Stimulated activated effector memory CD8-positive, alpha-beta T cell treated with anti-CD3 and anti-CD28 coated beads, Interleukin-12 subunit alpha, Interleukin-12 subunit beta, amount 100 ng/mL, for 72 hours (primary cell): ENCODE measurements around the gene EVI5L.

ENCODE experiments used
- ATAC-seq: fragments of 150-1000 bp; cut with Tn5 transposase; 2 replicates; pipeline ENCODE4 v1.10.0; 2021
- DNase-seq, 2 donors: peaks; one replicate each; pipeline ENCODE4 v3.0.0; 2021 to 2022; ENCODE audit warnings: low spot score in 2 of 2
- H3K27ac Mint-ChIP-seq: one replicate; pipeline ENCODE4 v1.8.0; 2022; ENCODE audit warnings: mild to moderate bottlenecking, mixed read lengths
- H3K36me3 Mint-ChIP-seq: one replicate; pipeline ENCODE4 v1.8.0; 2022; ENCODE audit warnings: mild to moderate bottlenecking, mixed read lengths
- H3K4me1 Mint-ChIP-seq: one replicate; pipeline ENCODE4 v1.8.0; 2022; ENCODE audit warnings: mixed read lengths
- H3K4me3 Mint-ChIP-seq: one replicate; pipeline ENCODE4 v1.8.0; 2022; ENCODE audit warnings: mild to moderate bottlenecking, mixed read lengths
- H3K9me3 Mint-ChIP-seq: one replicate; pipeline ENCODE4 v1.8.0; 2022; ENCODE audit warnings: mixed read lengths

The EVI5L gene

DNA sequence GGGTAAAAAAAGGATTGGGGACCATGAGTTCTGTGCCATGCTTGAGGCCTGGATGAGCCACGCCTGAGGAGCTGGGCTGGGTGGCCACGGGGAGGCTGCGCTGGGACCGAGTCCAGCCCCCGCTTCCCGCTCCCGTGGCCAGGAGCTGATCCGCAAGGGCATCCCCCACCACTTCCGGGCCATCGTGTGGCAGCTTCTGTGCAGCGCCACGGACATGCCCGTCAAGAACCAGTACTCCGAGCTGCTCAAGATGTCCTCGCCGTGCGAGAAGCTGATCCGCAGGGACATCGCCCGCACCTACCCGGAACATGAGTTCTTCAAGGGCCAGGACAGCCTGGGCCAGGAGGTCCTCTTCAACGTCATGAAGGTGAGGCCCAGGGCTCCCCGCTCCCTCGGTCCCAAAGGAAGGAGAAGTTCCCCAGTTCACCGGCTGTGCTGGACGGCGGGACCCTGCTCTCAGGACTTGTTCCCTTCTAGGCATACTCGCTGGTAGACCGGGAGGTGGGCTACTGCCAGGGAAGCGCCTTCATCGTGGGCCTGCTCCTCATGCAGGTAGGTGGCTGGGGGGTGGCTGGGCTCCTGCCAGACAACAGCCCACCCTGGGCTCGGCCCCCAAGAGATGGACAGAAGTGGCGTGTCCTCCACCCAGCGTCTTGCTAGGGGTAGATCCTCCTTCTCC, 18.9 kb downstream of the EVI5L start:
- DNase-seq: no peak
- peaks cover 10% of the 10 kb centered on the region for H3K4me1 Mint-ChIP-seq
- no peak overlapping the region for H3K4me3 Mint-ChIP-seq

DNA sequence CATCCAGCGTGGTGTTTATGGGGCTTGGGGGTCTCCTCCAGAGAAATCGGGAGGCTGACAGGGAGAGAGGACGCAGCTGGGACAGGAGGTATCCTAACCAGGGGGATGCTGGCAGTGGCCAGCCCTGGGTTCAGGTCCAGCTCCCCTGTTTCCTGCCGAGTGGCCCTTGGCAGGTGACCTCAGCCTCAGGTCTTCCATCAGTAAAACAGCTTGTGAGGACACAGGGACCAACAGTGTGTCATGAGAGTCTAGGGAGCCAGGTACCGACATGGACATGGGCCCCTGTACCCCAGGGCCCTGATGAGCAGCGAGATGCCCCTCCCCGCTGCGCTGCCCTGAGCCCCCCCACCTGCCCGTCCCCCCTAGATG, 19.6 kb downstream of the EVI5L start:
- Mint-ChIP-seq H3K4me1 (peaks cover 10% of the 10 kb centered on the region), H3K27ac (no peak overlapping the region), H3K36me3 (no peaks in the 10 kb centered on the region), H3K4me3 (no peak overlapping the region), H3K9me3 (no peaks in the 10 kb centered on the region)
- ATAC-seq: no peak
- DNase-seq: no peak

More for the DNA sequence above, 18.9 kb downstream of the EVI5L start:
- H3K27ac Mint-ChIP-seq: no peak overlapping the region
- H3K9me3 Mint-ChIP-seq: no peaks in the 10 kb centered on the region
- no peak for ATAC-seq
- H3K36me3 Mint-ChIP-seq: no peaks in the 10 kb centered on the region

DNA sequence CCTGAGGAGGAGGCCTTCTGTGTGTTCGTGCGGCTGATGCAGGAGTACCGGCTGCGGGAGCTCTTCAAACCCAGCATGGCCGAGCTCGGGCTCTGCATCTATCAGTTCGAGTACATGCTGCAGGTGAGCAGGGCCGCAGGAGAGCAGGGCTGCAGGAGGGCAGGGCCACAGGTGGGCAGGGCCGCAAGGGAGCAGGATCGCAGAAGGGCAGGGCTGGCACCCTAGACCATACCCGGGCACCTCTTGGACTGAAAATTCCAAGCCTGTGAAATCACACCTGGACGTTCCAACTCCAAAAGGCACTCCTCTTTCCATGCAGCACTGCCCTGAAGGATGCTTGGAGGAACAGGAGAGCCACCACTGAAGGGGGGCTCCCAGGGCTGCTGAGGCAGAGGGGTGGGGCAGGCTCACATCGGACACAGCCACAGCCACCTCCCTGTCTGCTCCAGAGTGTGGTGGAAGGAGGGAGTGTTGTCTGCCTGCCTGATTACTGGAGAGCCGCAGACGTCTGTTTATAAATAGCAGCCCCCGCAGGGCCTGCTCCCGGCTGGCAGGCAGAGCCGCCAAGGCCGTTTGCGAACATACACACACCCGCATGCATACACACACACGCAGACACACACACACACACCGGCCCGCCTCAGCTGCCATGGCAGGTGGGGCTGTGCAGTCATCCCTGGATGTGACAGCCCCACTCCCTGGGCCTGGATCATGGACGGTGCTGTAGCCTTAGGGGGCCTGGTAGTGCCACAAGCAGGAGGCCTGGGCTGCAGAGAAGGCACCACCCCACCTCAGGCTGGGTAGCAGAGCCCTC, 20.2 kb downstream of the EVI5L start:
- no peak overlapping the region for H3K27ac Mint-ChIP-seq
- H3K9me3 Mint-ChIP-seq: no peaks in the 10 kb centered on the region
- ATAC-seq: no peak
- H3K36me3 Mint-ChIP-seq: no peaks in the 10 kb centered on the region
- no peak overlapping the region for H3K4me3 Mint-ChIP-seq
- no peak for DNase-seq
- H3K4me1 Mint-ChIP-seq: peaks cover 10% of the 10 kb centered on the region

DNA sequence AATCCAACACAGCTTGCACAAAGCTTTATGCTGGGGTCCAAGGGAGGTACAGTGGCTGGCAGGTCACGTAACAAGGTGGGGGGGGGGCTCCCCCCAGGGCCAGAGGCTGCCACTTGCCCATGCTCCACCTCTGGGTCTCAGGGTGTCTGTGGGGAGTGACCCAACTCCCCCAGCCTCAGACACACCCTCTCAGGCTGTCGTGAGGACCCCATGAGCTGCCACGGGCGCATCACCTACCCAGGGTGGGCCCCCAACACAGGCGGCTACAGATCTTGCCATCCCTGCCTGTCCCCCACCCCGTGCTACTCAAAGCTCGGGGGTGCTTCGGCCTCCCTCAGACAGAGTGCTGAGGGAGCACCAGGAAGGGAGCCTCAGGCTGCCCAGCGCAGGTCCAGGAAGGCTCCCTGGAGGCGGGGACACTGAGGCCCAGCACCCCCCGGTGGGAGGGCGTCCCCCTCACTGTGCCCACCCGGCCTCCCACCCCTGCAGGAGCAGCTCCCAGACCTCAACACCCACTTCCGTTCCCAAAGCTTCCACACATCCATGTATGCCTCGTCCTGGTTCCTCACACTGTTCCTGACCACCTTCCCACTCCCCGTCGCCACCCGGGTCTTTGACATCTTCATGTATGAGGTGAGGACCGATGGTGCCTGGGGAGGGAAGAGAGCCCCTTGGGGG, 21.1 kb downstream of the EVI5L start:
- no peak overlapping the region for H3K4me3 Mint-ChIP-seq
- H3K9me3 Mint-ChIP-seq: no peaks in the 10 kb centered on the region
- H3K4me1 Mint-ChIP-seq: peaks cover 10% of the 10 kb centered on the region
- no peaks in the 10 kb centered on the region for H3K36me3 Mint-ChIP-seq
- ATAC-seq: no peak
- no peak overlapping the region for H3K27ac Mint-ChIP-seq
- no peak for DNase-seq

DNA sequence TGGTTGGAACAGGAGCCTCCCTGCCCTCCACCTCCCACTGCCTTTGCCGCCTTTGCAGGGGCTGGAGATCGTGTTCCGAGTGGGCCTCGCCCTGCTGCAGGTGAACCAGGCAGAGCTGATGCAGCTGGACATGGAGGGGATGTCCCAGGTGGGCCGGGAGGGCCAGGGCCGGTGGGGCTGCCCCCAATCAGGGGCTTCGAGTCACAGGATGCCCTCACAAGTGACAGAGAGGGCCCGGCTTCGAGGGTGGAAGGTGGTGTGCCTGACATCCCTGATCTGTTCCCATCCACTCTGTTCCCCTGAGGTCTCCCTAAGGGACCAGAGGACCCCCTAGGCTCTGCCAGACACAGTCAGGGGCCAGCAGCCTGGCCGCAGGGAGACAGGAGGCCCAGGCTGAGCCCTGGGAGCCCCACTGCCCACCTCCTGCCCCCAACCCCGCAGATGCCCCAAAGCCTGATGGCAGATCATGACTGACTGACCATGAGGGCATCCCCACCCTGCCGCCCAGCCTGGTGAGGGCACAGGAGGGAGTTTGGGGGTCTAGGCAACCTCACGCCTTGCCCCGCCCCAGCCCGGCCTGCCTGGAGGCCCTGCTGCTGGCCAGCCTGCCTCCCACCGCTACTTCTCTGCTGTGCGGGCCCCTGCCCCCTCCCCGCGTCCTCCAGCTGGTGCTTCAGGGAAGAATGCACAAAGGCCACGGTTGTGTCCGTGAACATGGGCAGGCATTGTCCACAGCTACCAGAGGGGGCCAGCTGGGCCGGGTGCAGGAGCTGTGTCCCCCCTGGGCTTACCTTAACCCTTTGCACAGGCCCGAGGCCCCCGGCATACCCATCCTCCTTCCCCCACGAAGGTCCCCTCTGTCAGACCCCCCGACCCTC, 21.8 kb downstream of the EVI5L start:
- H3K9me3 Mint-ChIP-seq: no peaks in the 10 kb centered on the region
- H3K4me1 Mint-ChIP-seq: peaks cover 10% of the 10 kb centered on the region
- no peak for DNase-seq
- H3K4me3 Mint-ChIP-seq: no peak overlapping the region
- H3K27ac Mint-ChIP-seq: no peak overlapping the region
- H3K36me3 Mint-ChIP-seq: no peaks in the 10 kb centered on the region
- no peak for ATAC-seq

DNA sequence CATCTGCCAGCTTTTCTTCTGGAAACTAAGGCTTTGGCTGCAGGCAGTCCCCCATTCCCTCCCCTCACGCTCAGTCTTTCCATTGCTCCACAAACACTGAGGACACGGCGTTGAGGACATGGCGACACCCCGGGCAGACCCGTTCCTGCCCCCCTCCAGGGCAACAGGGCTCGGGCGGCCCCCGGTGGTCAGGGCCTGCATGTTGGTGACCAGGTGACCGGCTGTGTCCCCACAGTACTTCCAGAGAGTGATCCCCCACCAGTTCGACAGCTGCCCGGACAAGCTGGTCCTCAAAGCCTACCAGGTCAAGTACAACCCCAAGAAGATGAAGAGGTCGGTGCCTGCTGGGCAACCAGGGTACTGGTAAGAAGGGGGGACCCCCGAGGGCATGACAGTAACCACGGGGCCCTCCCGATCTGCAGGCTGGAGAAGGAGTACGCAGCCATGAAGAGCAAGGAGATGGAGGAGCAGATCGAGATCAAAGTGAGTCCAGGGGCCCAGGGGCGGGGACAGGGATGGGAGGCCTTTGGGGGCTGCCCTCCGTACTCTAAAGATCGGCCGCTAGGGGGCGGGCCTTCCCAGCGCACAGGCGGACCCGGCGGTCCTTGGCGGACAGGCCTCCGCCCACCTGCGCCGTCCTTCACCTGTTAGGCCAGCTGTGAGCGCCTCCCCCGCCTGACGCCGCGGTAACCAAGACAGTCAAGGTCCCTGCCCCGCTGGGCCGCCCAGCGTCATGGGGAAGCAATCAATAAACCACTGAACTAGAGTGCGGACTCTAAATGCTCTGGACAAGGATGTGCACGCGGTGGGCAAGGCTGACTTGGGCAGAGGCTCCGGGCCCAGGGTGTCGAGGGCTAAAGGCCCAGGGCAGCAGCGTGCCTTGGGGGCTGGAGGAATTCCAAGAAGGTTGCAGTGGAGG, 23.1 kb downstream of the EVI5L start:
- Mint-ChIP-seq H3K4me3 (no peak overlapping the region), H3K36me3 (no peaks in the 10 kb centered on the region), H3K4me1 (peaks cover 10% of the 10 kb centered on the region), H3K27ac (no peak overlapping the region), H3K9me3 (no peaks in the 10 kb centered on the region)
- ATAC-seq (peak; percentile 84), DNase-seq (peak; percentile 70 to 85)

DNA sequence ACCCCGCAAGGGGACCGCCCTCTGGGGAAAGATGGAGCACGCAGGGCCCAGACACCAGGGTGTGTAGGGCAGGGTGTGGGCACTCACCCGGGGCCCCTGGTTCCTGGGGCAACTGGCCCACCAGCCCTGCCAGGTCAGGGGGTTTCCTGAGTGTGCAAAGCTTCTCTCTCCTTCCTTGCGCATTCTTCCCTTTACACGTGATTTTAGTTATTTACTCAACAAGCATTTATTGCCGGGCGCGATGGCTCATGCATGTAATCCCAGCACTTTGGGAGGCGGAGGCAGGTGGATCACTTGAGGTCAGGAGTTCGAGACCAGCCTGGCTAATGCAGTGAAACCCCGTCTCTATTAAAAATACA, 23.7 kb downstream of the EVI5L start:
- Mint-ChIP-seq H3K27ac (no peak overlapping the region), H3K36me3 (no peaks in the 10 kb centered on the region), H3K4me3 (no peak overlapping the region), H3K4me1 (peaks cover 10% of the 10 kb centered on the region), H3K9me3 (no peaks in the 10 kb centered on the region)
- DNase-seq: no peak
- ATAC-seq: peak; percentile 1

DNA sequence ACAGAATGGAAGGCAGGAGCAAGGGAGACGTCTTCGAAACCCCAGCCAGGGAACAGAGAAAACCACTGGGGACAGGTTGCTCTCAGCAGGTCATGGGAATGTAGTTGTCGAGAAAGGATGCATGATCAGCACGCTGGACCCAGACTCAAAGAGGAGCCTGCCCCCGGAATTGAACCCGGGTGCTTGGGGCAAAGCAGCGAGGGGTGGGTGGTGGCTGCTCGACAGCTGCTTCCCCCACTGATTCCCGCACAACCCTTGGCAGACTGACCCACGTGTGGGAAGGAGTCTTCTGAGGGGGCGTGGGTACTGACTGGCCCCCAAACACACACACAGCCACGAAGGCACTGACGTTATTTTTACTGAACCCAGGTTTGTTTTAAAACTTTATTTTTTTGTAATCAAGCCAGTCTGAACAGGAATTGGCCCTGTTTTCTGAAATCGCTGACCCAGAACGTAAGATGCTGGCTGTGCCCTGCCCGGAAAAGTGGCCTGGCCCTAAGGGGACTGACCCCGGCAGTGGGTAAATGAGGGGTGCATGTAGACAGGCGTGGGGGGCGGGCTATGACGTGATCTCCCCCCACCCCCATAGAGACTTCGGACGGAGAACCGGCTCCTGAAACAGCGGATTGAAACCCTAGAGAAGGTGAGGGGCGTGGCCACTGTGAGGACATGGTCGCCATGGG, 25.5 kb downstream of the EVI5L start:
- Mint-ChIP-seq H3K27ac (no peak overlapping the region), H3K9me3 (no peaks in the 10 kb centered on the region), H3K36me3 (no peaks in the 10 kb centered on the region), H3K4me1 (peaks cover 10% of the 10 kb centered on the region), H3K4me3 (no peak overlapping the region)
- DNase-seq: no peak
- no peak for ATAC-seq

DNA sequence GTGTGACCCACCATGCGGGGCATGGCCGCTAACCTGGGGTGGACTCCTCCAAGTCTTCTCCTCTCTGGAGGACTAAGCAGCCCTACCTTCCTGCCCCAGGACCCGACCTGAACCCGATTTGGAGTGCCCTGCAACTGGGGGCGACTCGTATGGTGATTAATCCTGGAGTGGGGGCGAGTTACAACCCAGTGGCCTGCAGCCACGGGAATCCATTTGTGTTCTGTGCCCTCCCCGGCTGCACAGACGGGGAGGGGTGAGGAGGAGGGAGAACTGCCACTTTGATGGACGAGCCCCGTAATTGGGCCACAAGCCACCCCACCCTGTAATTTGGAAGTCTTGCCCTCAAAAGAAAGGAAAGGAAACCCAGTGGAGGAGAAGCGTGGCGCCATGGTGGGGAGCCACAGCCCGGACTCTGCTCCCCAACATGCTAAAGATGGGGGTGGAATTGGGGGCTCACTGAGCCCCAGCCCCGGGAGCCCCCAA, 26.1 kb downstream of the EVI5L start:
- Mint-ChIP-seq H3K4me1 (peaks cover 10% of the 10 kb centered on the region), H3K36me3 (no peaks in the 10 kb centered on the region), H3K27ac (no peak overlapping the region), H3K9me3 (no peaks in the 10 kb centered on the region), H3K4me3 (no peak overlapping the region)
- no peak for ATAC-seq
- DNase-seq: no peak

DNA sequence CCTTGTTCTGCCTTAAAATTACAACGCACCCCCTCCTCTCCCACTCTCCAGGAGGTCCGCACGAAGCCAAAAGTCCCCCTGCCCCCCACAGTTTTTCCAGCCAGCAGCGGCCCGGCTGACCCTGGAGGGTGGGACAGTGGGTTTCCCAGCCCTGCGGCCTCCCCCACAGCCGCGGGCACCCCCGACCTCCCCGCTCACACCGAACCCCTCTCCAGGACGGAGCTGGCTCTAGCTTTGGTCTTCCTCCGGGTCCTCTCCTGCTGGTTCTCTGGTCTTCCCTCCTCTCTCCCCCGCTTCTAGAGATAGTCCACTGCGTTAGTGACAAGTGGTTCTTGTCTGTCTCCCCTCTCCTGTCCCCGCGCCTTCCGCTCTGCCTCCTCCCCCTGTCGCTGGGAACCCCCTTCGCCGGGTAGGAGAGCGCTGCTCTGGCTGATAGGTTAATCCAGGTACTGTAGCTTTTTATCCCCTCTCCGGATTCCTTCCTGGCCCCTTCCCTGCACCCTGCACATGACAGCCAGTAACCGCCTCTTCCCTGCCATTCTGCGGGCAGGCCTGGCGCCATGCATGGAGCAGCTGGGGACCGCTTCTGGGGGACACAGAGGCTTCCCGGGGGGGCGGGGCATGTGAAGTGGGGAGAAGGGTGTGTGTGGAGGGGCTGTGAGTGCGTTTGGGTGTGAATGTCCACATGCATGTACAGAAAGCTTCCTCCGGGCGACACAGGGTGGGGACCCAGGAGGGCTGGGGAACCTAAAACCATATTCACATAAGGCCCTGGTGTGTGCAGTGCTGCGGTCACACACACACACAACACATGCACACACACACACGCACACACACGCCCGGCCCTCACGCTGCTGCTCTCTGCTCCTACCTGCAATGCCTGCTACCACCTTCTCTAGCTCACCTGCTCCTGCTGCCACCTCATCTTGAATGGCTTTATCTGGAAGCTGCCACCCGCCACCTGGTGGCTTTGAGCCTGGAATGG, 27.0 kb downstream of the EVI5L start:
- Mint-ChIP-seq H3K9me3 (no peaks in the 10 kb centered on the region), H3K27ac (peak overlapping the region; percentile 58), H3K4me3 (no peak overlapping the region), H3K36me3 (no peaks in the 10 kb centered on the region), H3K4me1 (peaks cover 10% of the 10 kb centered on the region)
- ATAC-seq: no peak
- no peak for DNase-seq

DNA sequence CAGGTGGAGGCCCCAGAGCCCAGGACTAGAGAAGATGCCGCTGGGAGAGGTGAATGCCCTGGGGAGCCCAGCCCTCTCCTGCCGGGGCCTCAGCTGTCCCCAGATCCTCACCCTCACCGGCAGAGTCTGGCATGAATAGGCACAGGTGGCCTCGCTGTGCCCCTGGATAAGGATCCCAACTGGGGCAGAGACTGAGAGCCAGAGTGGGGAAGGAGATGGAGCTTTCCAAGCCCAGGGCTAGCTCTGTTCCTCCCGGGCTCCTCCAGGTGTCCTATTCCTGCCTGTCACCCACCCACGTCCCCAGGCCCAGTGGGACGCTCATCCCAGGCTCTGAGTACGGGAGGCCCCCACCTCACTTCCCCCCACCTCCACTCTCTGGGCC, 27.7 kb downstream of the EVI5L start:
- DNase-seq: no peak
- no peaks in the 10 kb centered on the region for H3K36me3 Mint-ChIP-seq
- no peak overlapping the region for H3K4me3 Mint-ChIP-seq
- no peak for ATAC-seq
- no peaks in the 10 kb centered on the region for H3K9me3 Mint-ChIP-seq
- H3K27ac Mint-ChIP-seq: peak overlapping the region; percentile 58
- H3K4me1 Mint-ChIP-seq: peaks cover 9% of the 10 kb centered on the region

DNA sequence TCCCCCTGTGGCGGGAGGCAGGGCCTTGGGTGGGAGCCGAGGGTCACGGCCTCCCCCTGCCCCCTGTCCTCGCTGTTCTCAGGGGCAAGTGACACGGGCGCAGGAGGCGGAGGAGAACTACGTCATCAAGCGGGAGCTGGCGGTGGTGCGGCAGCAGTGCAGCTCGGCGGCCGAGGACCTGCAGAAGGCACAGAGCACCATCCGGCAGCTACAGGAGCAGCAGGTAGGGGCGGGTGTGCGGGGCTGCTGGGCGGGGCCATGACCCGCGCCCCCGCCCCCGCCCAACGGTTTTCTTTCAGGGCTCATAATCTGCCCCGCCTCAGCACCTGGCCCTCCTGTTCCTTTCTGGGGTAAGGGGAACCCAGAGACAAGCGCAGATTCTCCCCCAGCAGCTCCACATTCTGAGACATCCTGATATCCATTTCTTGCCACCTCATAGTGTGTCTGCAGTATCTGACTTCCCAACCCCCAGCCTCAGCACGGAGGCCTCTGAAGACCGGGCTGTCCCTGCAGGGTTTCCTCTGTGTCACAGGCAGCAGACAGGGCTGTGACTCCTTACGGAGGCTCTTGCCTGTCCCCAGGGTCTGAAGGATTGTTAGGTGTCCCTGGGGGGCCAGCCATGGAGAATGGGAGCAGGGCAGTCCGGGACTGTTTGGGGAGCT, 28.2 kb downstream of the EVI5L start:
- Mint-ChIP-seq H3K27ac (no peak overlapping the region), H3K9me3 (no peaks in the 10 kb centered on the region), H3K36me3 (no peaks in the 10 kb centered on the region), H3K4me1 (peaks cover 4% of the 10 kb centered on the region), H3K4me3 (no peak overlapping the region)
- DNase-seq: no peak
- no peak for ATAC-seq
